GM12892 (cell line): ENCODE measurements around the gene PRKN. TPM values are rescaled to one million over a fixed set of nuclear protein-coding genes. Genes with fewer than 3 reads are reported as not detected.

Source experiments
- DNase-seq: peaks from one replicate; pipeline ENCODE4 v3.0.0; 2011; ENCODE audit not compliant: insufficient read length
- FAIRE-seq: peaks from 2 replicates; lab custom pipeline; 2011; peaks lifted over from hg19 to GRCh38; lab: Jason Lieb, UNC
- POLR2A ChIP-seq: IDR thresholded peaks from 2 replicates; pipeline ENCODE4 v1.6.1; 2011; ENCODE audit warnings: low read depth, low read length, control low read depth
- POLR2AphosphoS5 ChIP-seq: IDR thresholded peaks from 2 replicates; pipeline ENCODE4 v1.6.1; 2011; ENCODE audit warnings: low read depth, low read length, control low read depth
- TAF1 ChIP-seq: IDR thresholded peaks from 2 replicates; pipeline ENCODE4 v1.6.1; 2011; ENCODE audit warnings: low read depth, mild to moderate bottlenecking, control low read depth, low read length, borderline replicate concordance
- polyA plus RNA-seq: library from polyadenylated mRNA; unstranded; fragments of >200 nt; gene quantifications from one replicate; pipeline ENCODE4 v1.2.1, GENCODE V29; 2012; ENCODE audit warnings: missing spikeins, inconsistent platforms; ENCODE audit not compliant: missing spikeins

The PRKN gene
- not detected for polyA plus RNA-seq

GRCh38 chr6:162727322-162728182 is at the start of gene PRKN, which contains the start of gene PACRG:
PRKN (minus strand) TSS chr6:162727766.
PACRG (plus strand) TSS chr6:162727974.
- FAIRE-seq (peak; percentile 95), DNase-seq (peak; percentile 78)
- TF ChIP-seq TAF1 = no peak
- TF ChIP-seq POLR2A = no peak; the same call in 1 of the 2 replicates

- TF ChIP-seq POLR2A = no peak
- no peak for TF ChIP-seq POLR2AphosphoS5
- TF ChIP-seq TAF1 = no peak
- FAIRE-seq (no peak), DNase-seq (no peak)
These were observed 49.5 kb upstream of the PRKN start for GRCh38 chr6:162777091-162777490.

DNA sequence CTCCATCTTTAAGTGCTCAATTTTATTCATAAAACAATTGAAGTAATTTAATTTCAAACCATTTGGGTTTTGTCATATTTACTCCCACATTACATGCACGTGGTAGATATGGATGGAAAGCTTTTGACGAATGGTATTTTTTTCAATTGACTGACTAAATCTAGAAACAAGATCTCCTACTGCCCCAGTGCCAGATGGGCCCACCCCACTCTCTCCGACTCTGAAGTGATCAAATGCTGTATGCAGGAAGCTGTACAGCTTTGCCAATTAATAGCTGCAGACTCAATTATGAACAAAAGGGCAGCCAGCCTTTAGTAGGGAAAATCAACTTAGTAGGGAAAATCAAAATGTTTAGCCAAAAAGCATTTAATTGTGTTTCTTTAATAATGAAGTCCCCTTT is 46.4 kb upstream of the PRKN start:
- TF ChIP-seq TAF1 = no peak
- TF ChIP-seq POLR2A = no peak
- TF ChIP-seq POLR2AphosphoS5 = no peak
- DNase-seq (no peak), FAIRE-seq (no peak)

- DNase-seq (no peak), FAIRE-seq (no peak)
- TF ChIP-seq POLR2A = no peak
- TF ChIP-seq TAF1 = no peak
- TF ChIP-seq POLR2AphosphoS5 = no peak
These were observed 44.9 kb upstream of the PRKN start for GRCh38 chr6:162772466-162772865.

- no peak for FAIRE-seq
- no peak for DNase-seq
- TF ChIP-seq POLR2AphosphoS5 (no peak), TAF1 (no peak), POLR2A (no peak)
These were observed 43.4 kb upstream of the PRKN start for GRCh38 chr6:162770955-162771354.

DNA sequence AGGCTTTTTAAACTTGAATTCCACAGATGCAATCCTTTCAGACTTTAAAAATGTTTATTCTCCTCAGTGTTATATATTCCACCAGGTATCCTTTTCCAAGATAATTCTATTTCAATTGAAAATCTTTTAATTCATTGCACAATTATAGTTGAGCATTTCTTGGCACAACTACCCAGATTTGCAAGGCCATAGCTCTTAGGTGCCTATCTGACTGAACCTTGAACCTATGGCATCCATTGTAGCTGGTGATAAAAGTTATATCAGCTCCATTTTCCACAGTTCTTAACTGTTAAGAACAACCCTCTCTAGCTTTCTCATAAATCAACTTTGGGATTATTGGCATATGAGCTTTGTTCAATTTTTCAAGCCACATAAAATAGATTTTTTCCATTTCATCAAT is 42.6 kb upstream of the PRKN start:
- DNase-seq = no peak
- FAIRE-seq = no peak

DNA sequence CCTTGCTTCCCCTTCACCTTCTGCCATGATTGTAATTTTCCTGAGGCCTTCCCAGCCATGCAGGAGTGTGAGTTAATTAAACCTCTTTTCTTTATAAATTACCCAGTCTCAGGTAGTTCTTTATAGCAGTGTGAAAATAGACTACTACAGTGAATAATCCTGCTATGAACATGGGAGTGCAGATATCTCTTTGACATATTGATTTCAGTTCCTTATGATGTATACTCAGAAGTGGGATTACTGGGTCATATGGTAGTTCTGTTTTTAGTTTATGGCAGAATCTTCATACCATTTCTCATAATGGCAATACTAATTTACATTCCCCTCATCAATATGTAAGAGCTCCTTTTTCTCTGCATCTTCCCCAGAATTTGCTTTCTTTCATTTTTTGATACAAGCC is 26.2 kb upstream of the PRKN start:
- TF ChIP-seq POLR2A (no peak), TAF1 (no peak), POLR2AphosphoS5 (no peak)
- no peak for DNase-seq
- FAIRE-seq = no peak

More for the DNA sequence above, 42.6 kb upstream of the PRKN start:
- TF ChIP-seq POLR2AphosphoS5 = no peak
- TF ChIP-seq TAF1 = no peak
- no peak for TF ChIP-seq POLR2A

DNA sequence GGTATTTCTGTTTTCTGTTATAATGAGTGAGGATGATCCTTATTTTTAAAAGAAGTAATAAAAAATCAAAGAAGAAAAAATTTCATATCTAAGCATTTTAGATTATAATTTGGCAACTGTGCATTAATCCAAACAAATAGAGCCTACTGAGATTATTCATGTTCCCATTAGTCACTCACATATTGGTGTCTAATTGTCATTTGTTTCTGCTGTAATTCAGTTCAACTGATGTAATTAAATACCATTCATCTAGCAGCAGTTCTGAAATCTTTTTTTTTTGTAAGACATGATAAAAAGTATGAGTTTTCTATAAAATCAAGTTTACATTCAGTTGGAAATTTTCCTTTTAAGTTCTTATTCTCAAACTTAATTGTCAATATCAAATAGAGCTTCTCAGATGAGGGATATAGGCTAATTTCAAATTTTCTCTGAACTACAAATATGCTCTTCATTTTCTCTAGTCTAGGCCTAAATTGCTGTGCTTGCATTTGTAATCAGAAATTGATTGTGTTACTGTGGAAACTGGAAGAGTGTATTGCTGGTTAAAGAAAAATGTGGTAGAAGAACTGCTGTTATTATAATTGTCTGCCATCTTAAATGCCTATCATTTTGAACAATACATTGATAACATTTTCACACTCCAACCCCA is 23.8 kb upstream of the PRKN start:
- DNase-seq (no peak), FAIRE-seq (no peak)
- TF ChIP-seq TAF1 = no peak
- no peak for TF ChIP-seq POLR2AphosphoS5
- no peak for TF ChIP-seq POLR2A

- no peak for TF ChIP-seq TAF1
- TF ChIP-seq POLR2AphosphoS5 = no peak
- TF ChIP-seq POLR2A = no peak
- FAIRE-seq (no peak), DNase-seq (no peak)
These were observed 23.2 kb upstream of the PRKN start for GRCh38 chr6:162750776-162751175.

DNA sequence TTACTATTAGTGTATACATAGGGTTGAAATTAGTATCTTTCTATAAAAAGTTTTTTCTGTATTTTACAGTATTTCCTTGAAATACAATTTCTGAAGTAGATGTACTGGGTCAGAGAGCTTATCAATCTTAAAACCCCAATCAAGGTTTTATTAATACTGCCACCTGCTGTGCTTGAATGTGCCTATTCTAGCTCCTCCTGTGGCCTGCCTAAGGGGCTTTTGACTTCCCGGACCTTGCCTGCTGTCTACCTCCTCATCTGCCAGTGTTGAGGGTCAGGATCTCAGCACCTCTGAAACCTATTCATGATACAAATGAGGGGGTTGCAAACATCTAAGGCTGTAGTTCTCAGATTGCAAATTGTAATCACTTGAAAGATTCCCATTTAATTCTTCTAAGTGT is 9.4 kb upstream of the PRKN start:
- FAIRE-seq (no peak), DNase-seq (no peak)
- TF ChIP-seq TAF1 = no peak
- TF ChIP-seq POLR2A = no peak
- no peak for TF ChIP-seq POLR2AphosphoS5

DNA sequence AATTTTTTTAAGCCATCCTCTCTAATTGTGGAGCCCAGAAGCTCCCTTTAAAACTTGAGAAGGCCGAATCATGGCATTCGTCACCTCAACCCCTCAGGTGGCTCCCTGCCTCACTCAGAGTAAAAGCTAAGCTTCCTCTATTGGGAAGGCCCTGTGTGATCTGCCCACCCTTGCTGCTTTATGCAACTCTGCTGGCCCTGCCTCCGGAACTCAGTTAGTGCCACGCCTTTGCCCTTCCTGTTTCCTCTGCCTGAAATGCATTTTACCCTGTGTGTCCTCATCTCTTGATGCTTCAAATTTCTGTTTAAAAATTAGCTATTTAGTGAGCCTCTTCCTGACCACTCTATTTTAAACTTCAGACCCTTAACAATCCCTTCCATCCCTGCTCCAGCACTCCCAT is 5.9 kb upstream of the PRKN start:
- FAIRE-seq (no peak), DNase-seq (no peak)
- TF ChIP-seq POLR2AphosphoS5 (no peak), TAF1 (no peak), POLR2A (no peak)

DNA sequence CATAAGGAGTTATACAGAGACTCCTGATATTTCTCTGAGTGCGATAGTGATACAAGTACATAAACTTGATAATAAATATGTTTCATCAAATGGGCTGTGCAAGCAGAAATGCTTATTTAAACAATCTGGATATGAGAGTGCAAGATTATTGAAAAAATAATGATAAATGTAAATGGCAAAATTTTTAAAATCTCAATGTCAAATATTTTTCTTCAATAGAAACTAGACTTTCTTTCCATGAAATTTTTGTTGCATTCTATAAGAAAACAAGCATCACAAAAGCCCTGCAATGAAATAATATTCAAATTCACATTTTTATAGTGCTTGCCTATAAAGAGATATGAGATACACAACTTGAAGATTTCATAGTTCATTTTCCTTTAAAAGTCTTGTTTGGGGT is 2.9 kb upstream of the PRKN start:
- DNase-seq (no peak), FAIRE-seq (no peak)
- TF ChIP-seq POLR2AphosphoS5 (no peak), TAF1 (no peak), POLR2A (no peak)
